ENCODE data around the gene BCAS1. TPM values are rescaled to one million over a fixed set of nuclear protein-coding genes. Genes with fewer than 3 reads are reported as not detected.

Gene BCAS1
- total and polyA plus RNA-seq, 2 donors (not counting 3 experiments of a cell fraction or from before 2014, with no cell fraction given): not detected

DNA sequence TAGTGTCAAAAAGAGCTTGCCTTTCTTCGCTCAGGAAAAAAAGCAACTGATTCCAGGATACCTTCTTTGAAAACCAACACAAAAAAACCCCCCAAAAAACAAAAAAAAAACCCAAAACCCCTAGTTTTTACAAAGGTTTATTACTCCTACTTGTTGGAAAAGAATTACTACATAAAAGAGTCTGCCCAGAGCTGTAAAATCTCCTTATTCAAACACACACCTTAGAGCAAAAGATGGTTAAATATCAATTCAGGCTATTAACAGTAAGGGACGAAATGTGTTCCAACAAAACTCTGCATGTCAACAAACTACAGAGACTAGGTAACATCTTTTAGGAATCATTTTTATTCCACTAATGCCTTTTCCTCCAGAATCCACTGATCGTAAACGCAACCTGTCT, 42.7 kb downstream of the BCAS1 start:
- Histone ChIP-seq H4K20me1 (replicated peaks; ENCODE audit: control insufficient read depth, extremely low read depth, insufficient read depth, low read length) (no peaks in the 10 kb centered on the region), H3K4me2 (ENCODE audit: insufficient read depth, low read length) (no peak overlapping the region), H3K27me3 (ENCODE audit: control insufficient read depth in 2 of 2, insufficient read depth in 2 of 2, low read length in 2 of 2) (no peaks in the 10 kb centered on the region), H3K79me2 (ENCODE audit: control insufficient read depth, insufficient read depth, low read length) (no peaks in the 10 kb centered on the region), H3K9me3 (replicated peaks; ENCODE audit: control insufficient read depth, insufficient read depth, low read length) (no peaks in the 10 kb centered on the region), H3K9me1 (replicated peaks; ENCODE audit: control insufficient read depth, extremely low read depth, insufficient read depth, low read length) (no peaks in the 10 kb centered on the region), H3K36me3 (ENCODE audit: control insufficient read depth in 2 of 2, extremely low read depth in 1 of 2, insufficient read depth in 2 of 2, low read length in 2 of 2) (no peaks in the 10 kb centered on the region), H3K4me1 (ENCODE audit: control insufficient read depth, extremely low read depth, insufficient read depth, low read length) (no peaks in the 10 kb centered on the region), H3K9ac (replicated peaks; ENCODE audit: extremely low read depth, insufficient read depth, low read length) (no peak overlapping the region), H3K4me3 (replicated peaks in 1 of 3; ENCODE audit: insufficient read depth in 1 of 3, low read depth in 1 of 3, low read length in 3 of 3) (no peak overlapping the region), H2AFZ (ENCODE audit: low read depth, low read length) (no peak overlapping the region), H3K27ac (ENCODE audit: insufficient read depth, low read depth, low read length) (no peak overlapping the region)
- intact Hi-C loops (cut with micrococcal nuclease) (no loop called here), dilution Hi-C loops (cut with MboI; ENCODE audit: extremely low pct_ligation_motif_present, low sequenced_read_pairs) (no loop called here)
- DNase-seq (ENCODE audit: low read depth, low spot score) (no peak), FAIRE-seq (no peak)
- CTCF ChIA-PET: interaction anchor here (0.6 kb wide), 2 partner anchors 71 to 80 kb away, joined by 3 read pairs; no protein-coding TSS in a partner anchor
- POLR2A ChIA-PET: no interaction called here
- TF ChIP-seq EZH2 (IDR thresholded peaks at IDR 0.05; ENCODE audit: borderline replicate concordance, low read depth, low read length, severe bottlenecking): no peak
- no peak for TF ChIP-seq FOS (IDR thresholded peaks at IDR 0.05; ENCODE audit: borderline replicate concordance, insufficient read depth, low read length)
- TF ChIP-seq, protein P1, sequence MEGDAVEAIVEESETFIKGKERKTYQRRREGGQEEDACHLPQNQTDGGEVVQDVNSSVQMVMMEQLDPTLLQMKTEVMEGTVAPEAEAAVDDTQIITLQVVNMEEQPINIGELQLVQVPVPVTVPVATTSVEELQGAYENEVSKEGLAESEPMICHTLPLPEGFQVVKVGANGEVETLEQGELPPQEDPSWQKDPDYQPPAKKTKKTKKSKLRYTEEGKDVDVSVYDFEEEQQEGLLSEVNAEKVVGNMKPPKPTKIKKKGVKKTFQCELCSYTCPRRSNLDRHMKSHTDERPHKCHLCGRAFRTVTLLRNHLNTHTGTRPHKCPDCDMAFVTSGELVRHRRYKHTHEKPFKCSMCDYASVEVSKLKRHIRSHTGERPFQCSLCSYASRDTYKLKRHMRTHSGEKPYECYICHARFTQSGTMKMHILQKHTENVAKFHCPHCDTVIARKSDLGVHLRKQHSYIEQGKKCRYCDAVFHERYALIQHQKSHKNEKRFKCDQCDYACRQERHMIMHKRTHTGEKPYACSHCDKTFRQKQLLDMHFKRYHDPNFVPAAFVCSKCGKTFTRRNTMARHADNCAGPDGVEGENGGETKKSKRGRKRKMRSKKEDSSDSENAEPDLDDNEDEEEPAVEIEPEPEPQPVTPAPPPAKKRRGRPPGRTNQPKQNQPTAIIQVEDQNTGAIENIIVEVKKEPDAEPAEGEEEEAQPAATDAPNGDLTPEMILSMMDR (IDR thresholded peaks at IDR 0.05; ENCODE audit: extremely low read depth in 1 of 2, insufficient read depth in 1 of 2, low read depth in 1 of 2, low read length in 2 of 2): no peak
- TF ChIP-seq JUN (IDR thresholded peaks at IDR 0.05; ENCODE audit: borderline replicate concordance, insufficient read depth, insufficient read length, low read depth): no peak
- TF ChIP-seq POLR2AphosphoS5 (IDR thresholded peaks at IDR 0.05; ENCODE audit: insufficient read depth, low read depth, low read length): no peak
- no peak for TF ChIP-seq POLR2A (IDR thresholded peaks at IDR 0.05; ENCODE audit: low read depth, low read length)
- TF ChIP-seq MYC (IDR thresholded peaks at IDR 0.05; ENCODE audit: low read depth, low read length): no peak
- TF ChIP-seq, protein P2, sequence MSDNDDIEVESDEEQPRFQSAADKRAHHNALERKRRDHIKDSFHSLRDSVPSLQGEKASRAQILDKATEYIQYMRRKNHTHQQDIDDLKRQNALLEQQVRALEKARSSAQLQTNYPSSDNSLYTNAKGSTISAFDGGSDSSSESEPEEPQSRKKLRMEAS (IDR thresholded peaks at IDR 0.05; ENCODE audit: insufficient read depth, insufficient read length): no peak
- no peak for TF ChIP-seq GATA2 (IDR thresholded peaks at IDR 0.05; ENCODE audit: insufficient read depth, insufficient read length, low read depth, low read length)
- no TSS peak for BruUV-seq (replicated peaks)
